GM18858 (cell line): ENCODE measurements around the gene NTHL1.

Source experiments
- ATAC-seq: cut with Tn5 transposase; IDR thresholded peaks from one replicate; pipeline ENCODE4 v1.9.1; 2021; ENCODE audit not compliant: unreplicated experiment

Gene NTHL1

DNA sequence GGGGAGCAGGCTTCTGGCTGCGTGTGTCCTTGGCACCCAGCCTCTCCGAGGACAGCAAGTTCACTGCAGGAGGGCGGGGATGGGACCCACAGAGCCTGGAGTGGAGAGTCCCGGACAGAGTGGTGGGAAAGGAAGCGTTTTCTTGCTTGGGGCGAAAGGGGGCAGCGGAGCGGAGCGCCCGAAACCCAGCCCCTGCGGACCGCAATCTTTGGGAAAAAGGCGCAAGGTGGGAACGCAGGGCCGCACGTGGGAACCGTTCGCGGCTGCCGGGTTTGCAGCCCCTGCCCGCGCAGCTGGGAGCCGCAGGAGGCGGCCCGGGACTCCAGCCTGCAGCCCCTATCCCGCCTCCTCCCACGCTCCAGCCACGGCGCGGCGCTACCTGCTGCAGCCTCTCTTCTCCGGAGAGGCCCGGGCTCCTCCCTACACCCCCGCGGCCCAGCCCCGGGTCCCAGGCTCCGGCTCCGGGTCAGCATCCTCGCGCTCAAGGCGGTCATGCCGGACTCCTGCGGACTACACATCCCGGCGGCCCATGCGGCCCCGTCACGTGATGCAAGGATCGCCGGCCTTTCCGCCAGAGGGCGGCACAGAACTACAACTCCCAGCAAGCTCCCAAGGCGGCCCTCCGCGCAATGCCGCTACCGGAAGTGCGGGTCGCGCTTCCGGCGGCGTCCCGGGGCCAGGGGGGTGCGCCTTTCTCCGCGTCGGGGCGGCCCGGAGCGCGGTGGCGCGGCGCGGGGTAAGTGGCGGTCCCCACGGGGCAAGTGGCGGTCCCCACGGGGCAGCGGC is at the start of gene NTHL1, which contains the start of gene TSC2:
TSS of gene NTHL1 (minus strand) at position 505 of the 786 bp plus-strand sequence. CDS start at position 494, 11 bp downstream.
TSS of gene TSC2 (plus strand) at position 656 of the 786 bp plus-strand sequence. CDS start 631 bp downstream, outside the sequence.
- peak; percentile 77 for ATAC-seq

- no peak for ATAC-seq
Measured at GRCh38 chr16:2096853-2097595, 49.4 kb upstream of the NTHL1 start.

GRCh38 chr16:2095918-2096582 is 48.4 kb upstream of the NTHL1 start:
- no peak for ATAC-seq

GRCh38 chr16:2095315-2095853 is 47.8 kb upstream of the NTHL1 start:
- ATAC-seq = no peak

DNA sequence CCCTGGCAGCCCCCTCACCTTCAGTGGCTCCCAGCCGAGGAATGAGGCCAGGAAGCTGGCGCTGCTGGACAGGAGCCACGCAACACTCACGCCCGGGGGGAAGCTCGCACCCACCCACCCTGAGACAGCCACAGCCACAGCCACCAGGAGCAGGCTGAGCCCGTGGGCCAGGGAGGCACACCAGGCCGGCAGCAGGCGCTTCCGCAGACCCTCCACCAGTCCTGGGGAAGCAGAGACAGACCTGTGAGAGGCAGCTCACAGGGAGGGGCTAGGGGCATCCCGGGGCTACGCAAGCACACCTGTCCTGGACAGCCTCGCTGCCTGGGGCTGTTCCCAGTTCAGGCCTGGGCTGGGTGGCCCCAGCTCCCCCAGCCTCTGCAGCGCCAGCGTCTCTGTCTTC is 46.2 kb upstream of the NTHL1 start:
- no peak for ATAC-seq

DNA sequence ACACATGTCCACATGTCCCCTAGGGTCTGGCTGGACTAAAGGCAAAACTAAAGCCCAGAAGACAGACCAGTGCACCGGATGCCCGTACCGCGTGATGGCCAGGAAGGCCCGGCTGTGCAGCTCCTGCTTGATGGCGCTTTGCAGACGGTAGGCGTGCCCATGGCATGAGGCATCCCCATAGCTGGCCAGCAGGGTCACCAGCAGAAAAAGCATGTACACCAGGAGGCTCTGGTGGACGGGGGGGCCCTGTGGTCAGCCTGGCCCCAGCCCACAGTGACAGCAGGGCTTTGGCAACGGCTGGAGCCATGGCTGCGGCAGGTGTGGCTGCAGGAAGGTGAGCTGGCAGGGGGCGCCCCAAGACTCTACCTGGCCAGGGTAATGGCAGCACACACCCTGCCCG is 45.2 kb upstream of the NTHL1 start:
- ATAC-seq = no peak

- ATAC-seq = no peak
Measured at GRCh38 chr16:2092256-2092620, 44.6 kb upstream of the NTHL1 start.

DNA sequence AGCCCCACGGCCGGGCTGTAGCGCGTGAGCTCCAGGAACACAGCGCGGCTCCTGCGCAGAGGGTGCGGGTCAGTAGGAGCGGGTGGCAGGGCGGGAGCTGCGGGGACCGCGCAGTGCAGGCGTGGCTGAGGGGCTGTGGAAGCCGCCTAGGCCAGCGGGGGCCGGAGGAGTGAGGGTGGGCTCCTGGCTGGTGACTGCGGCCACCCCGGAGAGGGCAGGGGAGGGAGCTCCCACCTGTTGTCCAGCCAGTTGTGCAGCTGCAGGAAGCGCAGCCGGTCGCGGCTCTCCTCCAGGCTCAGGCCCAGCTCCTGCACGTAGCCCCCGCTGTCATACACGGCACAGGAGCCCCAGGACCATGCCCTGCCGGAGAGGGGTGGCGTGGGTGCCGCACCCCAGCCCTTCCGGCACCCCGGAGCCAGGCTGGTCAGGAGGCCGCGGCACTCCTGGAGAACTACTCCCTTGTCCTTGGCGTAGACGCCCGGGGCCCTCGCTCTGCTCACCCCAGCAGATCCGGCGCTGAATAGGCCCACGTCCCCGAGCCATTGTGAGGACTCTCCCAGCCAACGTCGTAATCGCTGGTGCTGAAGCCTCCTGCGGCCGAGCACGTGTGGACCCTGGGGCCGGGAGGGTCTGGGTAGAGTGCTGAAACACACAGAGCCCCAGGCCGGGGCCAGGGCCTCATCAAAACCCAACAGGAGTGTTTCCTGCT is 44.1 kb upstream of the NTHL1 start:
- no peak for ATAC-seq

GRCh38 chr16:2090777-2091546 is 43.3 kb upstream of the NTHL1 start:
- ATAC-seq = no peak

DNA sequence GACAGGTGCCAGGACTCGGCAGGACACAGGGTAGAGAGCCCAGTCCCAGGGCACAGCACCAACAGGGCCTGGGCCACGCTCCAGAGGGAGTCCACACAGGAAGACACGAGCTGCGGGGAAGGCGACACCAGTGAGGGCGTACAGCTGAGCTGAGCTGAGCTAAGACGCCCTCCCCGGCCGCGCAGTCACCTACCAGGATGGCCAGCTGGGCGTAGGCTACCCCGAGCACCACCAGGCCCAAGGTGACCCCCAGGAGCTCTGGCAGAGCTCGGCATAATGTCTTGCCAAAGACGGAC is 42.8 kb upstream of the NTHL1 start:
- no peak for ATAC-seq

GRCh38 chr16:2089706-2090480 is 42.3 kb upstream of the NTHL1 start:
- no peak for ATAC-seq

GRCh38 chr16:2088759-2089358 is 41.2 kb upstream of the NTHL1 start:
- ATAC-seq = no peak

GRCh38 chr16:2087748-2088631 is 40.4 kb upstream of the NTHL1 start:
- no peak for ATAC-seq

GRCh38 chr16:2086812-2087747 is 39.4 kb upstream of the NTHL1 start:
- ATAC-seq = no peak

GRCh38 chr16:2086106-2086742 is 38.6 kb upstream of the NTHL1 start:
- no peak for ATAC-seq

GRCh38 chr16:2085669-2086068 is 38.0 kb upstream of the NTHL1 start:
- ATAC-seq = no peak
